Thyroid gland (tissue), 4 donors: ENCODE results near the gene SMARCC1.

Source experiments
- CTCF ChIP-seq, 6 experiments: fragments of 200-600 bp in 3 of 6; fragments of 450-650 bp in 3 of 6; sonication (generic) in 3 of 6; IDR thresholded peaks; one replicate each; pipeline ENCODE4 v1.5.1; 2016 to 2019; ENCODE audit warnings: antibody characterized with exemption in 6 of 6, mild to moderate bottlenecking in 2 of 6, inconsistent platforms in 1 of 6, moderate library complexity in 1 of 6
- POLR2A ChIP-seq, 2 donors: fragments of 450-650 bp; IDR thresholded peaks; one replicate each; pipeline ENCODE4 v1.6.1; 2017; ENCODE audit warnings: antibody characterized with exemption in 2 of 2, mild to moderate bottlenecking in 2 of 2, moderate library complexity in 1 of 2

- TF ChIP-seq CTCF (IDR thresholded peaks at IDR 0.05) (no peak), POLR2A (IDR thresholded peaks at IDR 0.05) (no peak)
These were observed 215.8 kb downstream of the SMARCC1 start for GRCh38 chr3:47565734-47566550.
